ENCODE data around the gene DEFB121. TPM values are rescaled to one million over a fixed set of nuclear protein-coding genes. Genes with fewer than 3 reads are reported as not detected.

Gene DEFB121
- total and polyA plus RNA-seq, 2 of the 8 experiments (the other 6 are each of a cell fraction or from before 2014, with no cell fraction given) = not detected

GRCh38 chr20:31403886-31404285 is 2.1 kb downstream of the DEFB121 start:
- CTCF ChIA-PET (ENCODE audit: partially characterized antibody) = interaction anchor here (0.7 kb wide), 2 partner anchors 9 to 99 kb away, joined by 3 to 4 read pairs; no protein-coding TSS in a partner anchor
- no peak overlapping the region for H3K14ac ChIP-seq (ENCODE audit: insufficient read length)
- H3K27me3 ChIP-seq (replicated peaks in 1 of 4; ENCODE audit: control insufficient read depth in 3 of 4, extremely low read depth in 1 of 4, insufficient read depth in 3 of 4, low read length in 3 of 4) = no peaks in the 10 kb centered on the region
- no peak overlapping the region for H2BK120ac ChIP-seq (replicated peaks; ENCODE audit: low read depth, low read length)
- H4K20me1 ChIP-seq (replicated peaks in 1 of 2; ENCODE audit: control insufficient read depth in 1 of 2, insufficient read depth in 2 of 2, low read length in 2 of 2) = no peaks in the 10 kb centered on the region
- H3K18ac ChIP-seq (ENCODE audit: extremely low read depth, low read length) = no peak overlapping the region
- H2AFZ ChIP-seq (ENCODE audit: low read length) = no peak overlapping the region
- no peak overlapping the region for H3K4ac ChIP-seq (replicated peaks; ENCODE audit: insufficient read length, low read depth, low read length)
- no peak overlapping the region for H3K4me2 ChIP-seq (ENCODE audit: insufficient read depth in 1 of 2, low read depth in 2 of 2, low read length in 2 of 2)
- no peak overlapping the region for H2BK5ac ChIP-seq (ENCODE audit: low read depth, low read length)
- WGBS, 2 experiments (ENCODE audit: extremely low coverage in 1 of 2, insufficient coverage in 1 of 2, insufficient read length in 1 of 2, insufficient replicate concordance in 2 of 2, low coverage in 1 of 2, low lambda C conversion rate in 2 of 2, missing lambda C conversion rate in 1 of 2) = 42% methylated on average over 1 of the region's 1 CpG; no CpG with 5 or more reads in 1 of the 2 experiments
- H3K27ac ChIP-seq (ENCODE audit: low read depth, low read length) = no peak overlapping the region
- H2BK20ac ChIP-seq (ENCODE audit: low read length) = no peak overlapping the region
- H3K4me3 ChIP-seq (ENCODE audit: extremely low read depth in 1 of 4, insufficient read depth in 2 of 4, low read depth in 3 of 4, low read length in 4 of 4) = no peak overlapping the region
- H3K23ac ChIP-seq (ENCODE audit: insufficient read length) = no peak overlapping the region
- H4K5ac ChIP-seq (ENCODE audit: insufficient read length, low read depth, low read length) = no peak overlapping the region
- H3K4me1 ChIP-seq (replicated peaks in 1 of 4; ENCODE audit: control insufficient read depth in 3 of 4, insufficient read depth in 4 of 4, low read length in 3 of 4) = no peaks in the 10 kb centered on the region
- no peak overlapping the region for H4K91ac ChIP-seq (replicated peaks; ENCODE audit: insufficient read length, low read length)
- no peaks in the 10 kb centered on the region for H3K79me1 ChIP-seq (ENCODE audit: low read depth, low read length)
- no peak overlapping the region for H3K56ac ChIP-seq (replicated peaks; ENCODE audit: insufficient read length, low read depth, low read length)
- H3K79me2 ChIP-seq (ENCODE audit: control insufficient read depth in 1 of 2, insufficient read depth in 2 of 2, low read length in 2 of 2) = no peaks in the 10 kb centered on the region
- H3K36me3 ChIP-seq (ENCODE audit: control insufficient read depth in 2 of 4, insufficient read depth in 4 of 4, low read length in 3 of 4) = no peaks in the 10 kb centered on the region; a peak in 1 of 8 replicates
- H2BK12ac ChIP-seq (ENCODE audit: low read depth, low read length) = no peak overlapping the region
- H3K9ac ChIP-seq (replicated peaks in 1 of 4; ENCODE audit: extremely low read depth in 1 of 4, low read depth in 3 of 4, low read length in 3 of 4) = no peak overlapping the region
- POLR2A ChIA-PET (ENCODE audit: partially characterized antibody) = no interaction called here
- FAIRE-seq (no peak), DNase-seq (ENCODE audit: low read depth in 1 of 2, low spot score in 2 of 2) (no peak)
- H4K8ac ChIP-seq (ENCODE audit: extremely low read depth, insufficient read depth, low read length) = no peak overlapping the region
- no peaks in the 10 kb centered on the region for H3K23me2 ChIP-seq (ENCODE audit: low read depth, low read length)
- H3K9me3 ChIP-seq (ENCODE audit: insufficient read depth in 2 of 2, low read depth in 1 of 2, low read length in 1 of 2) = peaks cover 84 to 95% of the 10 kb centered on the region in 2 experiments
- no peak overlapping the region for H2BK15ac ChIP-seq (ENCODE audit: low read length)
- H2AK5ac ChIP-seq (ENCODE audit: low read depth, low read length) = no peak overlapping the region
- TF ChIP-seq EP300 (IDR thresholded peaks at IDR 0.05; ENCODE audit: borderline replicate concordance in 1 of 2, low read depth in 2 of 2, low read length in 2 of 2) (no peak), CBX8 (IDR thresholded peaks at IDR 0.05; ENCODE audit: borderline replicate concordance, low read depth, low read length) (no peak), TAF1 (IDR thresholded peaks at IDR 0.05; ENCODE audit: low read depth, low read length) (no peak), SIN3A (conservative IDR thresholded peaks at IDR 0.05 in 1 of 2, IDR thresholded peaks at IDR 0.05 in 1 of 2; ENCODE audit: low read depth in 1 of 2, low read length in 2 of 2) (no peak), ZNF274 (IDR thresholded peaks at IDR 0.05; ENCODE audit: borderline replicate concordance, extremely low read depth, low read length) (no peak), EGR1 (IDR thresholded peaks at IDR 0.05; ENCODE audit: borderline replicate concordance, low read depth, low read length) (no peak), NRF1 (IDR thresholded peaks at IDR 0.05; ENCODE audit: low read depth, low read length) (no peak), SP4 (IDR thresholded peaks at IDR 0.05; ENCODE audit: low read length) (no peak), KDM5A (IDR thresholded peaks at IDR 0.05; ENCODE audit: low read length) (no peak), YY1 (IDR thresholded peaks at IDR 0.05; ENCODE audit: low read depth, low read length) (no peak), ATF3 (IDR thresholded peaks at IDR 0.05; ENCODE audit: insufficient read depth, low read depth, low read length) (no peak), RBBP5 (IDR thresholded peaks at IDR 0.05; ENCODE audit: borderline replicate concordance, low read depth, low read length) (no peak), E2F6 (IDR thresholded peaks at IDR 0.05) (no peak)
